ENCODE measurements around the gene UBE2QL1.

GRCh38 chr5:6436715-6437331 lies 11.8 kb upstream of the UBE2QL1 start:
- no peak for TF ChIP-seq POLR2A (IDR thresholded peaks at IDR 0.05; ENCODE audit: low read depth, low read length)
- no peak for TF ChIP-seq POLR2AphosphoS5 (IDR thresholded peaks at IDR 0.05; ENCODE audit: low read depth, low read length)
- TF ChIP-seq SPI1 (IDR thresholded peaks at IDR 0.05; ENCODE audit: low read depth, low read length) = no peak
- TF ChIP-seq TAF1 (IDR thresholded peaks at IDR 0.05; ENCODE audit: low read depth, low read length) = no peak
- no peak for TF ChIP-seq POU2F2 (IDR thresholded peaks at IDR 0.05; ENCODE audit: low read depth, low read length)
- no peak for TF ChIP-seq PAX5 (IDR thresholded peaks at IDR 0.05; ENCODE audit: insufficient read depth, low read length, severe bottlenecking)

Measured in GM12891 (cell line).